IMR-90 (cell line): ENCODE measurements around the gene OST4.

Experiments
- CEBPB ChIP-seq: IDR thresholded peaks from 2 replicates; pipeline ENCODE4 v1.6.1; 2012; ENCODE audit warnings: low read depth, low read length, improper control_type of control experiment
- MAZ ChIP-seq: IDR thresholded peaks from 2 replicates; pipeline ENCODE4 v1.6.1; 2012; ENCODE audit warnings: low read depth, mild to moderate bottlenecking, low read length, improper control_type of control experiment, moderate library complexity, borderline replicate concordance
- MXI1 ChIP-seq: IDR thresholded peaks from 2 replicates; pipeline ENCODE4 v1.6.1; 2012; ENCODE audit warnings: low read depth, mild to moderate bottlenecking, low read length, moderate library complexity, borderline replicate concordance
- POLR2A ChIP-seq: IDR thresholded peaks from 2 replicates; pipeline ENCODE4 v1.6.1; 2012; ENCODE audit warnings: mild to moderate bottlenecking, low read depth, low read length
- RAD21 ChIP-seq: IDR thresholded peaks from 2 replicates; pipeline ENCODE4 v1.6.1; 2012; ENCODE audit warnings: low read length, improper control_type of control experiment
- RFX5 ChIP-seq: IDR thresholded peaks from 2 replicates; pipeline ENCODE4 v1.8.0; 2012; ENCODE audit warnings: low read depth, mild to moderate bottlenecking, low read length, moderate library complexity
- SMC3 ChIP-seq: fragments of 150-350 bp; IDR thresholded peaks from 2 replicates; pipeline ENCODE4 v1.6.1; 2016; ENCODE audit warnings: low read depth, mild to moderate bottlenecking, antibody characterized with exemption, low read length, moderate library complexity
- TF ChIP-seq, protein P1 (sequence below): conservative IDR thresholded peaks from 2 replicates; pipeline ENCODE4 v1.5.1; 2012; ENCODE audit warnings: mild to moderate bottlenecking, low read depth, low read length, improper control_type of control experiment
- TF ChIP-seq, protein P2 (sequence below): fragments of 150-350 bp; IDR thresholded peaks from 2 replicates; pipeline ENCODE4 v1.6.1; 2017; ENCODE audit warnings: mild to moderate bottlenecking, antibody characterized with exemption, low read length, low read depth
- TF ChIP-seq, protein P3 (sequence below): fragments of 150-350 bp; IDR thresholded peaks from 2 replicates; pipeline ENCODE4 v1.6.1; 2016; ENCODE audit warnings: low read depth, mild to moderate bottlenecking, low read length, moderate library complexity, borderline replicate concordance

DNA sequence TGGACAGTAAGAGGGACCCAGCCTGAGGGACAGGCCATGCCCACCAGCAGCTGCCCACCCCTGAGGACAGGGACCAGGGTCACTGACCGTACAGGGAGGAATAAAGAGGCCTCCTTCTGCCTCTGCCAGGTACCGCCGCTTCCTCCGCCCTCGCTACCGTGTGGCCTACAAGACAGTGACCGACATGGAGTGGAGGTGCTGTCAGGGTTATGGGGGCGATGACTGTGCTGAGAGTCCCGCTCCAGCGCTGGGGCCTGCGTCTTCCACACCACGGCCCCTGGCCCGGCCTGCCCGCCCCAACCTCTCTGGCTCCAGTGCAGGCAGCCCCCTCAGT is 9.1 kb upstream of the OST4 start:
- TF ChIP-seq RAD21 = no peak
- TF ChIP-seq, protein P1, sequence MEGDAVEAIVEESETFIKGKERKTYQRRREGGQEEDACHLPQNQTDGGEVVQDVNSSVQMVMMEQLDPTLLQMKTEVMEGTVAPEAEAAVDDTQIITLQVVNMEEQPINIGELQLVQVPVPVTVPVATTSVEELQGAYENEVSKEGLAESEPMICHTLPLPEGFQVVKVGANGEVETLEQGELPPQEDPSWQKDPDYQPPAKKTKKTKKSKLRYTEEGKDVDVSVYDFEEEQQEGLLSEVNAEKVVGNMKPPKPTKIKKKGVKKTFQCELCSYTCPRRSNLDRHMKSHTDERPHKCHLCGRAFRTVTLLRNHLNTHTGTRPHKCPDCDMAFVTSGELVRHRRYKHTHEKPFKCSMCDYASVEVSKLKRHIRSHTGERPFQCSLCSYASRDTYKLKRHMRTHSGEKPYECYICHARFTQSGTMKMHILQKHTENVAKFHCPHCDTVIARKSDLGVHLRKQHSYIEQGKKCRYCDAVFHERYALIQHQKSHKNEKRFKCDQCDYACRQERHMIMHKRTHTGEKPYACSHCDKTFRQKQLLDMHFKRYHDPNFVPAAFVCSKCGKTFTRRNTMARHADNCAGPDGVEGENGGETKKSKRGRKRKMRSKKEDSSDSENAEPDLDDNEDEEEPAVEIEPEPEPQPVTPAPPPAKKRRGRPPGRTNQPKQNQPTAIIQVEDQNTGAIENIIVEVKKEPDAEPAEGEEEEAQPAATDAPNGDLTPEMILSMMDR = no peak
- no peak for TF ChIP-seq CEBPB
- TF ChIP-seq POLR2A = no peak
- no peak for TF ChIP-seq MXI1
- TF ChIP-seq SMC3 = no peak
- TF ChIP-seq, protein P2, sequence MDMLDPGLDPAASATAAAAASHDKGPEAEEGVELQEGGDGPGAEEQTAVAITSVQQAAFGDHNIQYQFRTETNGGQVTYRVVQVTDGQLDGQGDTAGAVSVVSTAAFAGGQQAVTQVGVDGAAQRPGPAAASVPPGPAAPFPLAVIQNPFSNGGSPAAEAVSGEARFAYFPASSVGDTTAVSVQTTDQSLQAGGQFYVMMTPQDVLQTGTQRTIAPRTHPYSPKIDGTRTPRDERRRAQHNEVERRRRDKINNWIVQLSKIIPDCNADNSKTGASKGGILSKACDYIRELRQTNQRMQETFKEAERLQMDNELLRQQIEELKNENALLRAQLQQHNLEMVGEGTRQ = no peak
- no peak for TF ChIP-seq MAZ
- TF ChIP-seq RFX5 = no peak
- TF ChIP-seq, protein P3, sequence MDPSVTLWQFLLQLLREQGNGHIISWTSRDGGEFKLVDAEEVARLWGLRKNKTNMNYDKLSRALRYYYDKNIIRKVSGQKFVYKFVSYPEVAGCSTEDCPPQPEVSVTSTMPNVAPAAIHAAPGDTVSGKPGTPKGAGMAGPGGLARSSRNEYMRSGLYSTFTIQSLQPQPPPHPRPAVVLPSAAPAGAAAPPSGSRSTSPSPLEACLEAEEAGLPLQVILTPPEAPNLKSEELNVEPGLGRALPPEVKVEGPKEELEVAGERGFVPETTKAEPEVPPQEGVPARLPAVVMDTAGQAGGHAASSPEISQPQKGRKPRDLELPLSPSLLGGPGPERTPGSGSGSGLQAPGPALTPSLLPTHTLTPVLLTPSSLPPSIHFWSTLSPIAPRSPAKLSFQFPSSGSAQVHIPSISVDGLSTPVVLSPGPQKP = no peak
